Measurements from ENCODE around the gene FDCSP. TPM values are rescaled to one million over a fixed set of nuclear protein-coding genes. Genes with fewer than 3 reads are reported as not detected.
"Not testable (repeated sequence)": the region's sequence is repeated elsewhere in the genome, so short reads cannot be mapped to it uniquely, and the experiment has no call there.

The FDCSP gene
- total and polyA plus RNA-seq, 9 of the 15 experiments (the other 6 are each of a cell fraction or from before 2014, with no cell fraction given): not detected

DNA sequence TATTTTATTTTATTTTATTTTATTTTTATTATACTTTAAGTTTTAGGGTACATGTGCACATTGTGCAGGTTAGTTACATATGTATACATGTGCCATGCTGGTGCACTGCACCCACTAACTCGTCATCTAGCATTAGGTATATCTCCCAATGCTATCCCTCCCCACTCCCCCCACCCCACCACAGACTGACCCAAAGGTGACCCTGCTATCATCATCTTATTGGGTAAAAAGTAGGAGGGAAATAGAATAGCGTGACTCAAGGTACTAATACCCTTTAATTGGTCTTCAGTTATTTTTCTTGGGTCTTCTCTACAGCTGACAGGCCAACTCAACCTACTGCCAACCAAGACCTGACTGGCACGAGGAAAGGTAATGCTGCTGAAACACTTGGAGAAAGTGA is 16.4 kb downstream of the FDCSP start, which contains the start of gene CSN3:
Gene CSN3, plus strand, starts transcription at position 301 of the 400 bp plus-strand sequence. CDS start 2,223 bp downstream, outside the sequence.
- 5% methylated on average over 2 of the region's 3 CpGs for WGBS (ENCODE audit: insufficient coverage, low coverage, missing lambda C conversion rate)
- H3K4me2 ChIP-seq (ENCODE audit: insufficient read depth, low read length); H3K36me3 ChIP-seq (ENCODE audit: control insufficient read depth, insufficient read depth, low read length); H3K9ac ChIP-seq (ENCODE audit: insufficient read depth in 1 of 2, low read depth in 2 of 2, low read length in 2 of 2); CTCF ChIA-PET (ENCODE audit: low intra/inter-chr PET ratio); FAIRE-seq; in situ Hi-C loops (cut with MboI); H2AFZ ChIP-seq (ENCODE audit: low read depth, low read length); POLR2A ChIA-PET; intact Hi-C loops (cut with micrococcal nuclease); H3K9me1 ChIP-seq (ENCODE audit: control insufficient read depth, insufficient read depth, low read length); H4K20me1 ChIP-seq (replicated peaks; ENCODE audit: control insufficient read depth, insufficient read depth, low read length); H3K79me2 ChIP-seq (ENCODE audit: control insufficient read depth, insufficient read depth, low read length); H3K27ac ChIP-seq (ENCODE audit: extremely low read depth, low read depth, low read length); ATAC-seq; H3K4me1 ChIP-seq (replicated peaks in 1 of 2; ENCODE audit: control insufficient read depth in 2 of 2, insufficient read depth in 2 of 2, low read length in 2 of 2); H3K27me3 ChIP-seq (ENCODE audit: control insufficient read depth in 2 of 2, insufficient read depth in 2 of 2, low read length in 2 of 2); BruUV-seq (replicated peaks); DNase-seq (ENCODE audit: extremely low read depth in 1 of 4, low spot score in 3 of 4); H3K9me3 ChIP-seq (replicated peaks; ENCODE audit: control insufficient read depth, insufficient read depth, low read depth, low read length); H3K4me3 ChIP-seq: not testable (repeated sequence)

DNA sequence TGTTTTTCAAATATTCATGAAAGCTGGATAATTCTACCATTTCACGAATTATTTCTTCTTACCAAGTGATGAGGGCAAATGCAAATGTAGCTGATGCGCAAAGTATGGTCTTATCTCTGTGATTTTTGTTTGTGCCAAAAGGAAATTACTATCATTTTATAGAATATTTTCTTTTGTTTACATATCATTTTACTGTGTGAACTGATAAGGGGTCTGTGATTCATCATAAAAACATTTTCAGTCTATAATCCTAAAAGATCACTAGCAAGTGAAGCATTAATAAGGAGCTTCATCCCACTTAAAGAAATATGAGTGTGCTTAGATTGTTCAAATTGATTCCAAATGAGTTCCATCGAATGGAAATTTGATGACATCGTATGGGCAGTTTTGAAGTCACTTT is 17.2 kb downstream of the FDCSP start:
- FAIRE-seq: no peak
- in situ Hi-C loops (cut with MboI): no loop called here
- TF ChIP-seq, protein P1, sequence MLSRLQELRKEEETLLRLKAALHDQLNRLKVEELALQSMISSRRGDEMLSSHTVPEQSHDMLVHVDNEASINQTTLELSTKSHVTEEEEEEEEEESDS (CRISPR knock-in tag; IDR thresholded peaks at IDR 0.05): no peak
- TF ChIP-seq KLF13 (tag; IDR thresholded peaks at IDR 0.05; ENCODE audit: borderline replicate concordance, low read depth) (no peak), PTTG1 (tag; IDR thresholded peaks at IDR 0.05; ENCODE audit: low read depth) (no peak), ZNF217 (CRISPR knock-in tag; IDR thresholded peaks at IDR 0.05) (no peak), ETV5 (CRISPR knock-in tag; IDR thresholded peaks at IDR 0.05; ENCODE audit: low read depth) (no peak), CEBPG (CRISPR knock-in tag; IDR thresholded peaks at IDR 0.05) (no peak), CEBPG (tag; conservative IDR thresholded peaks at IDR 0.05 in 1 of 2, IDR thresholded peaks at IDR 0.05 in 1 of 2) (no peak)
- TF ChIP-seq, protein P2, sequence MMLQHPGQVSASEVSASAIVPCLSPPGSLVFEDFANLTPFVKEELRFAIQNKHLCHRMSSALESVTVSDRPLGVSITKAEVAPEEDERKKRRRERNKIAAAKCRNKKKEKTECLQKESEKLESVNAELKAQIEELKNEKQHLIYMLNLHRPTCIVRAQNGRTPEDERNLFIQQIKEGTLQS (IDR thresholded peaks at IDR 0.05): no peak
- TF ChIP-seq, protein P2 (CRISPR knock-in tag; conservative IDR thresholded peaks at IDR 0.05): no peak
- TF ChIP-seq, protein P3, sequence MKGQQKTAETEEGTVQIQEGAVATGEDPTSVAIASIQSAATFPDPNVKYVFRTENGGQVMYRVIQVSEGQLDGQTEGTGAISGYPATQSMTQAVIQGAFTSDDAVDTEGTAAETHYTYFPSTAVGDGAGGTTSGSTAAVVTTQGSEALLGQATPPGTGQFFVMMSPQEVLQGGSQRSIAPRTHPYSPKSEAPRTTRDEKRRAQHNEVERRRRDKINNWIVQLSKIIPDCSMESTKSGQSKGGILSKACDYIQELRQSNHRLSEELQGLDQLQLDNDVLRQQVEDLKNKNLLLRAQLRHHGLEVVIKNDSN (CRISPR knock-in tag; IDR thresholded peaks at IDR 0.05): no peak

More for the DNA sequence above, 17.2 kb downstream of the FDCSP start:
- WGBS (ENCODE audit: insufficient coverage, low coverage, missing lambda C conversion rate): 6% methylated on average over 4 of the region's 4 CpGs
- BruUV-seq (replicated peaks): no TSS peak
- Histone ChIP-seq H2AFZ (ENCODE audit: low read depth, low read length) (no peak overlapping the region), H3K27ac (ENCODE audit: extremely low read depth, low read depth, low read length) (no peak overlapping the region), H3K9ac (ENCODE audit: insufficient read depth in 1 of 2, low read depth in 2 of 2, low read length in 2 of 2) (no peak overlapping the region), H3K27me3 (ENCODE audit: control insufficient read depth in 2 of 2, insufficient read depth in 2 of 2, low read length in 2 of 2) (no peaks in the 10 kb centered on the region), H3K9me1 (ENCODE audit: control insufficient read depth, insufficient read depth, low read length) (no peaks in the 10 kb centered on the region), H4K20me1 (replicated peaks; ENCODE audit: control insufficient read depth, insufficient read depth, low read length) (no peaks in the 10 kb centered on the region), H3K4me3 (no peak overlapping the region), H3K36me3 (ENCODE audit: control insufficient read depth, insufficient read depth, low read length) (no peaks in the 10 kb centered on the region), H3K4me1 (replicated peaks in 1 of 2; ENCODE audit: control insufficient read depth in 2 of 2, insufficient read depth in 2 of 2, low read length in 2 of 2) (no peaks in the 10 kb centered on the region), H3K4me2 (ENCODE audit: insufficient read depth, low read length) (no peak overlapping the region), H3K79me2 (ENCODE audit: control insufficient read depth, insufficient read depth, low read length) (no peaks in the 10 kb centered on the region), H3K9me3 (replicated peaks; ENCODE audit: control insufficient read depth, insufficient read depth, low read depth, low read length) (no peaks in the 10 kb centered on the region)
- intact Hi-C loops (cut with micrococcal nuclease): no loop called here
- no peak for DNase-seq (ENCODE audit: extremely low read depth in 1 of 4, low spot score in 3 of 4)
- no peak for ATAC-seq
- POLR2A ChIA-PET: no interaction called here
- CTCF ChIA-PET (ENCODE audit: low intra/inter-chr PET ratio): no interaction called here

Data from K562 (cell line).